PFSK-1 (cell line): Measurements from ENCODE around the gene CHRM4.

Experiments used
- FOXP2 ChIP-seq: optimal IDR thresholded peaks from 2 replicates; pipeline ENCODE3; 2011; ENCODE audit warnings: borderline replicate concordance, control low read depth, inconsistent platforms; ENCODE audit not compliant: insufficient read depth; ENCODE audit errors: extremely low read length, extremely low read depth
- POLR2AphosphoS5 ChIP-seq: IDR thresholded peaks from 2 replicates; pipeline ENCODE4 v1.6.1; 2012; ENCODE audit warnings: low read depth, mild to moderate bottlenecking, control low read depth, low read length, moderate library complexity
- REST ChIP-seq, 2 experiments: IDR thresholded peaks; 2 replicates each; pipeline versions ENCODE4 v1.6.1 to v1.8.0; 2011 to 2012; ENCODE audit warnings: low read depth in 2 of 2, low read length in 2 of 2, control low read depth in 1 of 2, inconsistent platforms in 1 of 2, mild to moderate bottlenecking in 1 of 2, moderate library complexity in 1 of 2; ENCODE audit not compliant: insufficient read depth in 1 of 2
- SIN3A ChIP-seq: IDR thresholded peaks from 2 replicates; pipeline ENCODE4 v1.6.1; 2012; ENCODE audit warnings: mild to moderate bottlenecking, low read length, moderate library complexity, borderline replicate concordance; ENCODE audit not compliant: insufficient read depth
- TAF1 ChIP-seq: IDR thresholded peaks from 2 replicates; pipeline ENCODE4 v1.6.1; 2012; ENCODE audit warnings: low read length, control low read depth, borderline replicate concordance; ENCODE audit not compliant: insufficient read depth

The CHRM4 gene

GRCh38 chr11:46370253-46370652 is 21.3 kb downstream of the CHRM4 start:
- no peak for TF ChIP-seq SIN3A

- TF ChIP-seq FOXP2 (no peak), REST (IDR thresholded peaks at IDR 0.05; ENCODE audit: insufficient read depth in 1 of 2, low read depth in 2 of 2, low read length in 2 of 2) (0 out of 4 replicates have a peak, but pooled peaks of 1 of the 2 experiments have one; percentile 32)
These were observed 22.0 kb downstream of the CHRM4 start for GRCh38 chr11:46369458-46370152.

GRCh38 chr11:46367916-46368267 is 23.7 kb downstream of the CHRM4 start:
- TF ChIP-seq REST (IDR thresholded peaks at IDR 0.05; ENCODE audit: insufficient read depth in 1 of 2, low read depth in 2 of 2, low read length in 2 of 2) (no peak), FOXP2 (no peak), POLR2AphosphoS5 (no peak), SIN3A (no peak), TAF1 (no peak)

GRCh38 chr11:46367244-46367915 is 24.2 kb downstream of the CHRM4 start:
- TF ChIP-seq POLR2AphosphoS5: no peak
- TF ChIP-seq REST (IDR thresholded peaks at IDR 0.05; ENCODE audit: insufficient read depth in 1 of 2, low read depth in 2 of 2, low read length in 2 of 2): no peak
- no peak for TF ChIP-seq TAF1
- no peak for TF ChIP-seq FOXP2
- TF ChIP-seq SIN3A: no peak

GRCh38 chr11:46366661-46367161 is 24.9 kb downstream of the CHRM4 start:
- no peak for TF ChIP-seq TAF1
- no peak for TF ChIP-seq SIN3A
- TF ChIP-seq POLR2AphosphoS5: no peak
- TF ChIP-seq REST (IDR thresholded peaks at IDR 0.05; ENCODE audit: insufficient read depth in 1 of 2, low read depth in 2 of 2, low read length in 2 of 2): no peak
- no peak for TF ChIP-seq FOXP2
